Glomerular visceral epithelial cell (primary cell): Measurements from ENCODE around the gene TAGLN2.
A peak's percentile ranks its signal among the peaks of the same experiment; 100 is the strongest.

Experiments
- DNase-seq: peaks from one replicate; pipeline ENCODE4 v3.0.0-alpha.2; 2016; ENCODE audit errors: extremely low spot score

The TAGLN2 gene

DNA sequence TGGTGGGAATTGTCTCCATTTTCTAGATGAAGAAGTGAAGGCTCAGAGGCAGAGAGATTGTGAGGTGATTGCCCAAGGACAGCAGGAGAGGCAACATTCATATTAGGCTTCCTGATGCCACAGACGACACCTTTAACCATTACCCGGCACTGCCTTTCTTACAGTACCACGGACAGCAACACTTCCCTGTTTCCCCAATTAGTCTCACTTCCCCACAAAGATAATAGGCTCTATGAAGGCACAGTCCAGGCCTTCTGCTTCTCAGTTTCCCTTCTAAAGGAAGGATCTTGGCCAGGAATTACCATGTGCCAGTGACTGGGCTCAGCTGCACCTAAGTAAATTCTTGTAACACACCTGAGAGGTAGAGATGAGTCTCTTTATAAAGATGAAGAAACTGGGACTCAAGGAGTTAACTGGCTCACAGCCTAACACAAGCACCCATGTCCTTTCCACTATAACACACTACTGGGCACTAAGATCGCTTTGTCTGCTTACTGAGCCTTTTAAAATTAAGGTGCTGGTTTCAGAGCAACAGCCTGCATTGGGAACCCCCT lies 10.5 kb upstream of the TAGLN2 start:
- DNase-seq = no peak

DNA sequence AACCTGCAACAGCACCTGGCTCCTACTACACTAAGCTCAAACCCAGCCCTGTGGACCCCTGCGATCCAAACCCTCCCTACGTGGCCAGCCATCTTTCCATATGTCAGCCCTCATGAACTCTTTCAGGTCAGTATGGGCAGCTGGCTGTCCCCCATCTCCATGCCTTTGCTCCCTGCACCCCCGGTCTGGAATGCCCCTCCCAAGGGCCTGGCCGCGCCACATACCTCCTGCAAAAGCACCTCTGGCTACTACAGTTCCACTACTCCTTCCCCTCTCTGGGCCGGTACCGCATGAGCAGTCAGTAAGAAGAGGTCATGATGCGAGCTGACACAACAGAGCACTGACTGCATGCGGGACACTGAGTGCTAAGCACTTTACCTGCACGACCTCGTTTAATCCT lies 10.0 kb upstream of the TAGLN2 start:
- DNase-seq = no peak

DNA sequence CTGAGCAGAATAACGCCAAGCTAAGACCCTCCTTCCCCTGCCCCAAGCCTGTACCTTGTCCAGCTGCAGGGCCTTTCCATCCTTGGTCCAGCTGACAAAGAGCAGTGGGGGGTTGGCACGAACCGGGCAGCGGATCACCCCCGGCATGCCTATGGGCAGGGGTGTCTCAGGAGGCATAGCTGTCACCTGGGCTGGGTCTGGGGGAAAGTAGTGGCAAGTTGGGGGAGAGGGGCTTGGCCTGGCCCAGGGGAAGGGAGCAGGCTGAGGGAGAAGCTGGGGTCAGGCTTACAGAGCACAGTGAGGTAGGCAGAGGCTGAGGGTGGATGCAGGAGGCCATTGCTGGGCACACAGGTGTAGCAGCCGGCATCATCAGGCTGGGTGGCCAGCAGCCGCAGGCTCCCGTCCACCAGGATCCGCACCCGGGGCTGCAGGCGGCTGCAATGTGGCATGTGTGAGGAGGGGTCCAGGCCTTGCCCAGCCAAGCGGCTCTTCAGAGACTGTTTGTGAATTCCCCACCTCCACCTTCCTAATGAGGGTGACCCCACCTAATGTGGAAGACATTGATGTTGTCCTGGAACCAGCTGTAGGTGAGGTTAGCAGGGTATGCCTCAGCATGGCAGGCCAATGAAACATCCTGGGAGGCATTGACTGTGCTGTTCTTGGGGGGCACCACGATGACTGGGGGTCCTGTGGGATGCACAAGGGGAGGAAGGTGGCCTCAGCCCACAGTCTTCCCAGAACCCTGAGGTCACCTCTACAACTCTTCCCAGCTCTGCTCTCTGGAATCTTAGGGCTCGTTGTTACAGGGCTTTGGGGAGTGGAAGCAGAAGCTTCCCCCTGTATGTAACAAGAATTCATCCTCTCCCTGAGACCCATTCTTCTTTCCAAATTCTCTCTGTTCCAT lies 9.1 kb upstream of the TAGLN2 start:
- no peak for DNase-seq

DNA sequence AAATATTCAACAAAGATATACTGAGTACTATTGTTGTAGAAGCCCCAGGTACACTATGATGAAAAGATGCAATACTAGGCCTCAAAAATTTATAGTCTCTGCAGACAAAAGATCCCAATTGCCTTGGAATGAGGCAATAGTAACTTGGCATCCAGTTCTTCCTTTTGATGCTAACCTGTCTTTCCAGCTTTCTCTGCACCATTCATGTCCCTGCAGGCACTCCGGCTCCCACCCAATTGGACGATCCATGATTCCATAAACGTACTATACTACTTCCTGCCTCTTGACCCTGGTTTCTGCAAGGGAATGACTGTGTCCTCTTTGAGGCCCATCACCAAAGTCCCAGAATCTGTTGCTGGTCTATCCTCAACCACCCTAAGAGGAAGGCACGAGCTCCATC lies 8.0 kb upstream of the TAGLN2 start:
- no peak for DNase-seq

DNA sequence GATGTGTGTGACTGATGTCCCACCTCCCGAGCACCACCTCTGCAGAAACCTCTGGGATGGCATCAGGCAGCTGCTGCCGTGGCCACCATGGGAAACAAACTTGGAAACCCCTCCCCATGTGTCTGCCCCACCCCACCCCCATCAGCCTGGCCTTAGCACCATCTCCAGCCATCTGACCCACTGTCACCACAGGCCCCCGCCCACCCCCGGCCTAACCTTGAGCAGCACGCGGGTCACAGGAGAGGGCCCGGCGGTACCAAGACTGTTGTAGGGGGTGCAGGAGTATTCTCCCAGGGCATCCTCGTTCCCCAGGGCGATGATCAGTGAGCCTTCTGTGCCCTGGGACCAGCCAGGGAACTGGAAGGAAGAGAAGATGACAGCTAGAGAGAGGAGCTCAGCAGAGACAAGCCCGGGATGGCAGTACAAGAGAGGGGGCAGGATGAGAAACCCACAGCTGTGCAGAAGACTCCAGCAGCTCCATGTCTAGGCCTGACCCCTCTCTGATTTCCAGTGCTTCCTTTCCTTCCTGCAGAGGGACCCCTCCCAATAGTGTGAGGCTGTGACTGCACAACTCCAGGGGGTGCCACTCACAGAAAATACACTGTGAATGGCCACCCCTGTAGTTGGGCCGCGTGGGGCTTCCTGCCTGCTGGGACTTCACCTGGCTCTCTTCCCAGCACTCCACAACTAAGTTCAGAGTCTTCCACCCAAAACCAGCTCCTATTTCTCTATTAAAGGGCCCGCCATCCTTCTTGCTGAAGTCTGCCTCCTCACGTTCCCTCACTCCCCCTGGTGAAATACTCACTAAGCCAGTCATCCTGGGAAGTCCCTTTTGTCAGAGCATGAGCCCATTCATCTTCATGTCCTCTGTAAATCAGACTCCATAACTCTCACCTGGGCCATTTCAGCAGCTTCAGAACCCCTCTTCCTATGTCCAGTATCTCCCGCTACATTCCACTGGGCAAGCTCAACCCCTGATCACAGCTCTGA lies 7.3 kb upstream of the TAGLN2 start:
- peak; percentile 39 for DNase-seq

DNA sequence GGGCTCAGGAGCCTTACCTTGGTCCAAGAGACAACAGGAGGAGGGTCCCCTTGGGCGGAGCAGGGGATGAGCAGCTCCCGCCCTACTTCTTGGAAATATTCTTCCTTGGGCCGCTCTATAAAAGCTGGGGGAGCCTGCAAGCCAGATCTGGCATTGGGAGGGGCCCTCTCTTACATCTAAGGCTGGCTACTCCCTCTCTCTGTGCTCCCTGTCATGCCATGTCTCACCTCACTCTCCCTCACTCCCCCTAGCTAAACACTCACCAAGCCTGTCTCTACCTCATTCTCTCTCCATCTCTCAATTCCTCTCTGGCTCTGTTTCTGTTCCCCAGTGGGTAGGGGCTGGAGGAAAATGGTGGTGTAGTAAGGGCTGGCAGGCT lies 6.5 kb upstream of the TAGLN2 start:
- no peak for DNase-seq

DNA sequence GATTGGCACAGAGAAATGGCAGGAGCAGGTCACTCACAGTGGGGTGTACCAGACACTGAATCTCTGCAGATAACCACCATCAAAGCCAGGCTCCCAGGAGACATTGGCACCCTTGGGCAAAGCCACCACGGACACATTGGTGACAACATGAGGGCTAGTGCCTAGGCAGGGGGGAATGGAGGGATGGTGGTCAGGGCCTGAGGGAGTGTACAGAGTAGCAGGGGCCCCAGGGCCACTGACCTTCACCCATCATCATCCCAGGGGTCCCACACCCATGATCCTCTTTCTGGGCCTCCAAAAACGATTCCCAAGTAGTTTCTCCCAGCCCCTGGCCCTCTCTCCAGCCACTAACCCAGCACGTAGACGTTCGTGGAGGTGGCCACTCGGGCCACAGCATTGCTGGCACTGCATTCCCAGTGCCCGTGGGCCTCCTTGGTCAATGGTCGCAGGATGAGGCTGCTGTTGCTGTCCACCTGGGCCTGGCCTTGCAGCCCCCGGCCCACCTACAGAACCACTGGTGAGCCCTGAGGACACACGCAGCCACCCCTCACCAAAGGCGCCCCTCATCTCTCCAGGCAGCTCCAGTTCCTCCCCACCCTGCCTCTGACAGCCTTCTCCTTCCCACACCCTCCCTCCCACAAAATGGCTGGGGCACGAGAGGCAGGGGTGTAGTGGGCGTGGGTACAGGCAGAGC lies 5.9 kb upstream of the TAGLN2 start:
- no peak for DNase-seq

DNA sequence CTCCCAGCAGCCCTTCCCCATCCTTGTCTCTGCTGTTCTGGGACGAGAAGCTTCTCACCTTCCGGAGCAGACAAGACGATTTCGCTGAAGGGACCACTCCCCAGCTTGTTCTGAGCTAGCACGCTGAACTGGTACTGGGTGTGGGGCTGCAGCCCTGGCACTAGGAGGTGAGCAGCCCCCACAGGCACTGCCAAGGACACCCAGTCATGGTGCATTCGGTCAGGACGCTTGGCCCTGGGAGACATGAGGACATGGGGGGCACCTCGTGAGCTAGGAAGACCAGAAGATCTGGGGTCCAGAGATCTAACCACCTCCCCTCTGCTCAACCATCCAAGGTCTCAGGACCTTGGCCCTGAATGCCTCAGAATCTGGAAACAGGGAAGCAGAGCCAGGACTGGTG lies 5.3 kb upstream of the TAGLN2 start:
- no peak for DNase-seq

DNA sequence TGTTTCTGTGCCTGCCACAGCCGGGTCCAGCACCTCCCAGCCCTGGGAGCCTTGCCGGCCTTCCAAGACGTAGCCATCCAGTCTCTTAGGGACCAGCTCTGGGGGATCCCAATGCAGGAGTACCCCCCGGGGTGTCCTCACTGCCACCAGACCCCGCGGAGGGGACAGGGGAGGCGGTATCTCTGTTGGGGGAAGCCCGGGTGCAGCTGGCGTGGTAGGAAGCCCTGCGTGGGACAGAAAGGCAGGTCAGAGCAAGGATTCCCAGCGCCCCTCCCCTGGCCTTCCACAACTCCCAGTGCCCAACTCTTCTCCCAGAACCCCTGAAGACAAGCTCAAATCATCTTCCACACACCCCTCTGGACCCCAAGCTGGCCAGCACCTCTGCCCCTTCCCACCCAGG lies 4.9 kb upstream of the TAGLN2 start:
- DNase-seq = no peak

DNA sequence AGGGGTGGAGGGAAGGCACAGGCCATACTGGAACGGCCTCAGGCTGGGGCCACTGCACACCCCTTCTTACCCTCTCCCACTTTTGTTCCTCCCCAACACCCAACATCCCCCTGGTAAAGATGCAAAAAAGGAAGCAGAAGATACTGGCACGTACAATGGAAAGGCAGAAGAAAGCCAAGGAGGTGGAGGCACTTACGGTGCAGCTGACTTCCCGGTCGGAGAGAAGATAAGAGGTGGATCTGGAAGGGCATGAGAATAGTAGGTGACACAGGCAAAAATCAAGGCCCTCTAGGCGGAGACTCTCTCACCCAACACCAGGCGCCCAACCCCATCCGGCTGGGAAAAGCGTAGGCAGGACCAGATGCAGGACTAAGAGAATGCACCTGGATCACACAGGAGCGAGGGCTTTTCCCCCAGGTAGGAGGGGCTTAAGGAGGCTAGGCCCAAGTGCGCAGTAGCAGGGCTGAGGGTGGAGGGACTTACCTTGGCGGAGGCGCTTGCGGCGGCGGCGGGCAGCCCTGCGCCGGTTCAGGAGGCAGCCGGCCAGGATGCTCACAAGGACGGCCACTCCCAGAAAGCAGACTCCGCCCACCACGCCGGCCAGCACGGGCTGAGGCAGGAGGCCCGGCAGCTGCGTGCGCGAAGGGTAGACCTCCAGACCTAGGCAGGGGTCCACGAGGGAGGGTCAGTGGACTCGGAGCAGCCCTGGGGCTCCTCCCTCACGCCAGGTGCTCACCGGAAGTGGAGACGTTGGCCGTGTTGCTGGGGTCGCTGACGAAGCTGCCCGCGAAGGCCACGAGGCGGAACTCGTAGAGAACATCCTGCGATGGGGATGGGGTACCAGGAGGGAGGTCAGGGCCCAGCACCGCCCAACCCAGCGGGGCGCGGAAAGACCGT lies 4.1 kb upstream of the TAGLN2 start:
- no peak for DNase-seq

DNA sequence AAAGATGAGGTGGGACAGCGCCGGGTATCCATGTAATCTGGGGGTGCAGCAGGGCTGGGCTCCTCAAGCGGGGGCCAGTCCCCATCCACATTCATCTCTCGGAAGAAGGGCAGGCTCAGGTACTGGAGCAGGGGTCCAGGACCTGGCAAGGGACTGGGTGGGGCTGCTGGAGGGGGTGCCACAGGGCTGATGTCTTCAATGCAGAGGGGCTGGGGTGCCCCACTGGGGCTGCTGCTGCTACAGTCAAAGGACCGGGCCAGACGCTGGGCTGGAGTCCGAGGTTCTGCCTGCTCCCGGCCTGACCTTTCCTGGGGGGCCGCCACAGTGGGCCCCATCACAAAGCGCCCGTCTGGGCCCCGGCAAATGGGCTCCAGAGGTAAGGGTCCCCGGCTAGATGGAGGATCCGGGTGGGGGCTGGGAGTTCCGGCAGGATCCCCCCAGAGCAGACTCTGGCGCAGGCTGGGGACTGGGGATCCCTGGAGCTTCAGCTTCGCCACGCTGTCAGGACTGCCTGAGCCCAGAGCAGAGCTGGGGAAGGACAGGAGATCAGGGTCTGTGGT lies 3.3 kb upstream of the TAGLN2 start:
- DNase-seq = no peak

DNA sequence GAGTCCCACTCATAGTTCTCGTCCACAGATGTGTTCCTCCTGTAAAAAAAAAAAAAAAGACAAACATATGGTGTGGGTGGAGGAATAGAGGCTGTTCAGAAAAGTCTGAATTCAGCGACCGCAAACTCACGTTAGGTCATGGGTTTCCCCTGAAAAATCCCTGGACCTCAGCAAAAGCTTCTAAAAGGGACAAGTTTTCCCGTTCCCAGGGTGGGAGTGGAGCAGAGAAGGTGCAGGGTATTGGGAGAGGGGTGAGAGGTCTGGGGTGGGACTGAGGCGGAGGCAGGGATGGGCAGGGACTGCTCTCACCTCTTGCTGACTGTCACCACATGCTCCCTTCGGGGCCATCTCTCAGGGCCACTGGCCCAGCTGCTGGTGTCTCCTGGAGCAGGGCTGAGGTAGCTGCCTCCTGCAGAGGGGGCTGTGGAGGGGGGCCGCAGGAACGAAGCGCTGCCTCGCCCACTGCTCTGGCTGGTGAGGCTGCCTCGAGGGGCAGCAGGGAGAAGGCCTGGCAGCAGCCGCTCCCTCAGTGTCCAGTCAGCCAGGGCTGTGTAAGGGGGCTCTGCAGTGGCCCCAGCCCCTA lies 2.6 kb upstream of the TAGLN2 start:
- no peak for DNase-seq

DNA sequence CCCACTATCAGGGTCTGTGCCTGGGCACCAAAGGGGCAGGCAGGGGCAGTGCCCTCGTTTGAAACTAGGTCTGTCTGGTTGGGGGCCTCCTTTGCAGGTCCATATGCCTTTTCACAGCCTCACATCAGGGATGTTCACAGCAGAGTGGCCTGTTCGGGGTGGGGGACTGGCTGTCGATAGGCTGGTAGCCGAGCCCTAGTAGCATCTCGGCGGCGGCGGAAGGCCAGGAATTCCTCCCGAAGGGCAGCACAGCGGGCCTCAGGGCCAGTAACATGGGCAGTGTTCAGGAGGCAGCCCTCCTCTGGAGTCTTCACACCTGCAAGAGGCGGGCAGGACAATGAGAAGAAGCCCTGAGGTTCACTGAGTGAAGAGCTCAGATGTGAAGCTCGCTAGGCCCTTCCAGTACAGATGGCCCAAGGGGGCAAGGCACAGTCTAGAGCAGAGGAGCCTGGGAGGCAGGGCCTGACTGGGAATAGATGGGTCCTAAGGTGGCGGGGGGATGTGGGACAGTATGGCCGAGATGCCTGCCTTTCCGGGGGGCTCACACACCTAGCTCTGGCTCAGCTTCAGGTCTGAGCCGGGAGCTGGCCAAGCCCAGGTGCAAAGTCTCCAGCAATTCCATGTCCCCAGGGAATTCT lies 2.0 kb upstream of the TAGLN2 start:
- DNase-seq = no peak

DNA sequence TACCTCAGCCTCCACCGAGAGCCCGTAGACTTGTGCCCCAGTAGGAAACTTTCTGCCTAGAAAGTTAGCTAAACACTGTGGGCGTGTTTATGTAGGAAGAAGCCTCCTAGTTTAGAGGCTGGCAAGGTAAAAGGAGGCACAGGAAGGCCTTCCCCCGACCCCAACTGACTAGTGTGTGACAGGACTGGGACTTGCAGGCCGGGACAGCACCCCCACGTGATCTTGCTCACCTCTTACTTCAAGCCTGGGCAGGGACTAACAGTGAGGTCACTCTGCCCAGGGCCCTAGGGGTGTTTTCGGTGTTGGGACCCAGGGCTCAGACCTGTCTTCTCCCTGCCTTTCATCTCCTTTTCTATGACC lies 392 bp upstream of the TAGLN2 start:
- no peak for DNase-seq

DNA sequence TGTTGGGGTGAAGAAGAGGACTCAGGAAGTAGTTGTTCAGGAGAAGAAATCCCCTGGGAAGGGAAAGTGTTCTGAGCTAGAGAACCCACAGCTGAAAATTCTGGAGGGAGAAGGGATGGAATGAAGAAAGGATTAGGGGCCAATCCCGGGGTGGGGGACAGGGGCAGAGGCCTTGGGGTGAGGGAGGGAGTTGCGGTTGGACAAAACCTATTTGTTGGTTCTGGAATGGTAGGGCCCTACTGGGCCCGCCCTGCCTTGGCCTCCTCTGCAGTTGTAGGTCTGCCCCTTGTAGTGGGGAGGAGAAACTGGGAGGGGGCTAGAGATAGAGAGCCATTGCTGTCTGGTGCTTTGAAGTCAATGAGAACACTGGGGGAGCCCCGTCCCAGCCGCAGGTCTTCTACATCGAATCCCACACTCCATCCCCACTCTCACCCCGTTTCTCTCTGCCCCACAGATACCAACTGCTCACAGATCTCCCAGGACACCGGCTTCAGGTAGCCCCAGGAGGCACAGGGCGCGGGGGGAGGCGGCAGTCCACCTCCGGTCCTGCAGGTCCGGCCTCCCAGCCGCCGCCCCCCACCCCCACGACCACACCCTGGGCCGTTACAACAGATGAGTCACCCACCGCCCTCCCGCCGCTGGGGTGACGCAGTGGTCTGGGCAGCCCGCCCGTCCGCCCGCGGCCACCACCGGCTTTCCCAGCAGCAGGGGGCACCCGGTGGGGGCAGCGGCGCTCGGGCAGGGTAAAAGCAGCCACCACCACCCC lies 1.1 kb downstream of the TAGLN2 start:
- DNase-seq = peak; percentile 98

DNA sequence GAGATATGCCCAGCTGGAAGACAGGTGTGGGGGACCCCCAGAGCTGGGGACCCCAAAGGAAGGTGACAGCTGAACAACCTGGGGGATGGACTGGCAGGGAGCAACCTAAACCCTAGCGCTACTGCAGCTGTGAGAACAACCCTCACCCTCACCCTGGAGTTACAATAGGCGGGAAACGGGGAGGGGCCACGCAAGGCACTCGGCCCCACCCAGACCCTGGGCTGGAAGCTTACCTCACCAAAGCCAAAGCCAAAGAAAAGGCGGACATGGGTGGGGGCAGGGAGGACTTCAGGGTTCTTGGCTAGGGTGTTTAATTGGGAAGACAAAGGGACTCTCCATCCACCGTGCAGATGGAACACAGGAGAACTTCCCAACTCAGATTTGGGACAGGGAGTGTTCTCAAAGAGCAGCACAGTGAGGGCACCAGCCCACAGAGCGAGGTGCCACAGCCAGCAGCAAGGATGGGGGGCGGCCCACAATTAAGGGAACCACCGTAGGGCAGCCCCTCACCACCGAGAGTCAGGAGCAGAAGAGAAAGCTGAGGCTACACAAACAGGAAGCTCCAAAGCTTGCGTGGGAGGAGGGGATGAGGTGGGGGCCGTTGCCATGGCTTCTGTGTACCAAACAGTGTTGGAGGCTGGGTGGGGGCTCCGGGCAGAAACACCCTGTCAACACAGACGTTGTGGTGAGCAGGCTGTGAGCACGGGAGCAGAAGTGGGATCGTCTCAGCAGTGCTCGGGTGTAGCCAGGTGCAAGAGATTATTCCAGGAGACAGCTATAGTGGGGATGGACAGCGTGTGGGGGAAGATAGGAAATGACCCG lies 1.9 kb downstream of the TAGLN2 start:
- peak; percentile 94 for DNase-seq

DNA sequence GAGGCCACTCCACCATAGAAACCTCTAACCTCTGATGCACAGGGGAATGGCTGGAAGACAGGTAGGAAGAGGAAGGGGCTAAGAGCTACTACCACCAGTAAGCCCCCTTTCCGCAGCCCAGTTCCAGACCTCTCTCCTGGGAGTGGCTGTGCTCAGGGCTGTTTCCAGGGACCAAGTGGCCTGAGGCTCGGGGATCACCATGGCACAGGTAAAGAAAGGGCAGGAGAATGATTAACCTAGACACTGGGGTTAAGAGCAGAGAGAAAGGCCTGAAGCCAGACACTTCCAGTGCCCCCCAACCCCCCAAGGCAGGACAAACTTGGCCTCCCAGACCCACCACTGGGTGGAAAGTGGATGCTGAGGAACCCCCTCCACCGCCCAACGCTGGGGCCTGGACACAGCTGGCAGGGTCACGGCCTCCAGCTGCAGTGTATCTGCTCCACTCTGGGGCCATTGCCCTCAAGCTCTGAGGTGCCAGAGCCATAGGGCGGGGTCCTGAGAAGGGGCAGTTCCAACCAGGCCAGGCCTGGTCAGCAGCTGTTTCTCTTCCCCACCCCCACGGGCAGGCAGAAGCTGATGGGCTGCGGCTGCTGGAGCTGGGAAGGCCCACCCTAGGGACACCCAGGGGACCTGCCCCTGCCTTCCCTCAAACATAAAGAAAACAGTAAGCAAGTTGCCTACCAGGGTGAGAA lies 2.6 kb downstream of the TAGLN2 start:
- DNase-seq = peak; percentile 65
